HepG2 (cell line): ENCODE results near the gene PARD3. TPM values are rescaled to one million over a fixed set of nuclear protein-coding genes. Genes with fewer than 3 reads are reported as not detected.
A peak's percentile ranks its signal among the peaks of the same experiment; 100 is the strongest.

Experiments used
- AKAP8 ChIP-seq: sonication (generic); formaldehyde crosslinking; IDR thresholded peaks from 2 replicates; pipeline ENCODE4 v1.5.1; 2020; ENCODE audit warnings: mild to moderate bottlenecking, missing genetic modification reagents
- ATM ChIP-seq: fragments of 450-650 bp; IDR thresholded peaks from 2 replicates; pipeline ENCODE4 v1.7.1; 2017; ENCODE audit warnings: mild to moderate bottlenecking, borderline replicate concordance
- DPF2 ChIP-seq: sonication (generic); formaldehyde crosslinking; IDR thresholded peaks from 2 replicates; pipeline ENCODE4 v1.4.0; 2020; ENCODE audit warnings: mild to moderate bottlenecking, low read depth, missing genetic modification reagents, borderline replicate concordance
- GATAD2A ChIP-seq: IDR thresholded peaks from 2 replicates; pipeline ENCODE4 v1.6.1; 2016
- HOXA7 ChIP-seq: sonication (generic); formaldehyde crosslinking; IDR thresholded peaks from 2 replicates; pipeline ENCODE4 v1.8.1; 2022; ENCODE audit warnings: mild to moderate bottlenecking, missing genetic modification reagents, moderate library complexity
- IRF1 ChIP-seq: sonication (generic); formaldehyde crosslinking; IDR thresholded peaks from 2 replicates; pipeline ENCODE4 v1.4.0; 2020; ENCODE audit warnings: low read depth, mild to moderate bottlenecking, missing genetic modification reagents
- KDM3A ChIP-seq: IDR thresholded peaks from 2 replicates; pipeline ENCODE4 v1.6.1; 2018; ENCODE audit warnings: low read depth, missing compliant biosample characterization
- KDM5B ChIP-seq: sonication (generic); formaldehyde crosslinking; IDR thresholded peaks from 2 replicates; pipeline ENCODE4 v1.4.0; 2020; ENCODE audit warnings: missing genetic modification reagents, mild to moderate bottlenecking, borderline replicate concordance
- KLF16 ChIP-seq, 2 experiments: sonication (generic) in 1 of 2; formaldehyde crosslinking in 1 of 2; IDR thresholded peaks; 2 replicates each; pipeline versions ENCODE4 v1.6.1 to v1.8.0; 2016 to 2023; ENCODE audit warnings: missing genetic modification reagents in 2 of 2, missing compliant biosample characterization in 1 of 2
- MAF1 ChIP-seq: sonication (generic); formaldehyde crosslinking; IDR thresholded peaks from 2 replicates; pipeline ENCODE4 v1.5.0; 2020; ENCODE audit warnings: missing genetic modification reagents, borderline replicate concordance
- MTF1 ChIP-seq: sonication (generic); formaldehyde crosslinking; IDR thresholded peaks from 2 replicates; pipeline ENCODE4 v1.5.0; 2020; ENCODE audit warnings: missing genetic modification reagents
- NAIF1 ChIP-seq: sonication (generic); formaldehyde crosslinking; IDR thresholded peaks from 2 replicates; pipeline ENCODE4 v1.5.0; 2020; ENCODE audit warnings: mild to moderate bottlenecking, missing genetic modification reagents, borderline replicate concordance
- NFIC ChIP-seq: IDR thresholded peaks from 2 replicates; pipeline ENCODE4 v1.6.1; 2012; ENCODE audit warnings: mild to moderate bottlenecking, low read length, inconsistent platforms
- PHF21A ChIP-seq: sonication (generic); formaldehyde crosslinking; IDR thresholded peaks from 2 replicates; pipeline ENCODE4 v1.5.0; 2020; ENCODE audit warnings: mild to moderate bottlenecking, missing genetic modification reagents
- RFX5 ChIP-seq: IDR thresholded peaks from 2 replicates; pipeline ENCODE4 v1.6.1; 2011; ENCODE audit warnings: low read depth, low read length, improper control_type of control experiment
- SIN3A ChIP-seq: IDR thresholded peaks from 2 replicates; pipeline ENCODE4 v1.6.1; 2011; ENCODE audit warnings: low read depth, mild to moderate bottlenecking, control low read depth, low read length, borderline replicate concordance
- SMARCE1 ChIP-seq: fragments of 450-650 bp; IDR thresholded peaks from 2 replicates; pipeline ENCODE4 v1.6.1; 2017; ENCODE audit warnings: borderline replicate concordance
- SNAI1 ChIP-seq: sonication (generic); formaldehyde crosslinking; IDR thresholded peaks from 2 replicates; pipeline ENCODE4 v1.5.0; 2020; ENCODE audit warnings: mild to moderate bottlenecking, missing genetic modification reagents, borderline replicate concordance
- SOX13 ChIP-seq, 3 experiments: fragments of 450-650 bp in 1 of 3; sonication (generic) in 1 of 3; formaldehyde crosslinking in 1 of 3; IDR thresholded peaks in 2 of 3; conservative IDR thresholded peaks in 1 of 3; 2 replicates each; pipeline versions ENCODE4 v1.5.0 to v1.6.1; 2016 to 2020; ENCODE audit warnings: antibody characterized with exemption in 1 of 3, mild to moderate bottlenecking in 1 of 3, missing compliant biosample characterization in 1 of 3, missing genetic modification reagents in 1 of 3, moderate library complexity in 1 of 3
- SRSF4 ChIP-seq: fragments of 200-400 bp; formaldehyde crosslinking; IDR thresholded peaks from one replicate; pipeline ENCODE4 v1.6.1; 2018; ENCODE audit warnings: mild to moderate bottlenecking, low read depth, low read length, moderate library complexity; ENCODE audit not compliant: poor library complexity, severe bottlenecking
- TCF7 ChIP-seq: sonication (generic); IDR thresholded peaks from 2 replicates; pipeline ENCODE4 v1.6.1; 2016; ENCODE audit warnings: antibody characterized with exemption, low read depth
- ZFP1 ChIP-seq: IDR thresholded peaks from 2 replicates; pipeline ENCODE4 v1.6.1; 2016
- ZNF207 ChIP-seq: fragments of 450-650 bp; IDR thresholded peaks from 2 replicates; pipeline ENCODE4 v1.6.1; 2016; ENCODE audit warnings: antibody characterized with exemption, borderline replicate concordance
- ZNF296 ChIP-seq: sonication (generic); formaldehyde crosslinking; conservative IDR thresholded peaks from 2 replicates; pipeline ENCODE4 v1.5.0; 2020; ENCODE audit warnings: mild to moderate bottlenecking, missing genetic modification reagents
- ZNF451 ChIP-seq: sonication (generic); formaldehyde crosslinking; IDR thresholded peaks from 2 replicates; pipeline ENCODE4 v1.5.0; 2020; ENCODE audit warnings: mild to moderate bottlenecking, missing genetic modification reagents
- ZNF546 ChIP-seq: sonication (generic); formaldehyde crosslinking; conservative IDR thresholded peaks from 2 replicates; pipeline ENCODE4 v1.8.1; 2023; ENCODE audit warnings: mild to moderate bottlenecking, missing genetic modification reagents
- ZNF549 ChIP-seq: sonication (generic); formaldehyde crosslinking; IDR thresholded peaks from 2 replicates; pipeline ENCODE4 v1.5.0; 2020; ENCODE audit warnings: missing genetic modification reagents
- ZNF563 ChIP-seq: sonication (generic); formaldehyde crosslinking; IDR thresholded peaks from 2 replicates; pipeline ENCODE4 v1.8.0; 2022; ENCODE audit warnings: mild to moderate bottlenecking, moderate library complexity, missing genetic modification reagents
- ZNF616 ChIP-seq: sonication (generic); formaldehyde crosslinking; IDR thresholded peaks from 2 replicates; pipeline ENCODE4 v1.5.0; 2020; ENCODE audit warnings: low read depth, mild to moderate bottlenecking, missing genetic modification reagents
- ZNF704 ChIP-seq: sonication (generic); formaldehyde crosslinking; IDR thresholded peaks from 2 replicates; pipeline ENCODE4 v1.8.1; 2023; ENCODE audit warnings: mild to moderate bottlenecking, inconsistent platforms, moderate library complexity, missing genetic modification reagents, borderline replicate concordance
- ZNF790 ChIP-seq: sonication (generic); formaldehyde crosslinking; IDR thresholded peaks from 2 replicates; pipeline ENCODE4 v1.8.0; 2022; ENCODE audit warnings: missing genetic modification reagents, mild to moderate bottlenecking, borderline replicate concordance
- polyA plus RNA-seq, 8 experiments: library from polyadenylated mRNA; depleted of rRNA in 3 of 8; stranded (reverse) in 7 of 8; unstranded in 1 of 8; fragments of >200 nt; fragmentation: Illumina TruSeq in 4 of 8; extraction: Trizol in 4 of 8; gene quantifications; 2 replicates each; pipeline versions ENCODE4 v1.2.1 to v1.2.3, GENCODE V29; 2011 to 2016; ENCODE audit warnings: low read depth in 4 of 8, missing spikeins in 1 of 8, mixed read lengths in 1 of 8; ENCODE audit not compliant: insufficient read depth in 1 of 8
- total RNA-seq, 5 experiments: library from RNA; depleted of rRNA; stranded (reverse); fragments of >200 nt; fragmentation: Illumina TruSeq; extraction: Trizol; gene quantifications; 2 replicates each; pipeline ENCODE4 v1.2.3, GENCODE V29; 2016; ENCODE audit warnings: low read depth in 1 of 5
- TF ChIP-seq, protein P1 (sequence below): sonication (generic); formaldehyde crosslinking; IDR thresholded peaks from 2 replicates; pipeline ENCODE4 v1.5.0; 2020; ENCODE audit warnings: missing genetic modification reagents

PARD3 gene
- total and polyA plus RNA-seq, 2 of the 13 experiments (the other 11 are each of a cell fraction or from before 2014, with no cell fraction given) = 40.9 to 60.0 TPM

DNA sequence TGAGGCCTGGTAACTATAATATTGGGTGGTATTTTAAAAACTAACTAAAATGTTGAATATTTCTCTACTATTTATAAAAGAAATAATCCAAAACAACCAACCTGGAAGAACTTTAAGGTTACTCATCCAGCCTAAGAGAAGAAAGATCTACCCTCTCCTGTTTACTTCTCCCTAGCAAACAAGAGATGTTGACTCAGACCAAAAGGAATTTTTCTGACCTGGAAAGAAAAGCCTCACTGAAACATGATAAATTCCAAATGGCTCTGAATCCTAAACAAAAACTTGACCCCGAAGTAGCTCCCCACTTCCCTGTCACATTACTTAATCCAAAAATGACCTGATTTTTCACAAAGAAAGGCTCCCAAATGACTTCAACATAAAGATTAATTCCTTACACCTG lies 101.2 kb downstream of the PARD3 start (continued):
- TF ChIP-seq KDM5B (CRISPR knock-in tag) (no peak), ZNF207 (no peak), SNAI1 (no peak), AKAP8 (no peak), ZNF546 (CRISPR knock-in tag) (no peak), ZFP1 (CRISPR knock-in tag) (no peak), MAF1 (no peak), ZNF296 (no peak), ZNF616 (CRISPR knock-in tag) (no peak), SIN3A (no peak), ZNF451 (CRISPR knock-in tag) (no peak), NFIC (peak; percentile 64; the same call in 1 of the 2 replicates), KLF16 (CRISPR knock-in tag; IDR thresholded peaks at IDR 0.05) (no peak), DPF2 (CRISPR knock-in tag) (peak; percentile 41; the same call in 1 of the 2 replicates), ATM (no peak), IRF1 (CRISPR knock-in tag) (no peak), PHF21A (CRISPR knock-in tag) (no peak), ZNF563 (CRISPR knock-in tag) (no peak), HOXA7 (CRISPR knock-in tag) (no peak), MTF1 (CRISPR knock-in tag) (no peak), SRSF4 (no peak), SOX13 (IDR thresholded peaks at IDR 0.05) (no peak), SOX13 (CRISPR knock-in tag; conservative IDR thresholded peaks at IDR 0.05 in 1 of 2, IDR thresholded peaks at IDR 0.05 in 1 of 2) (peak in 1 of 2 experiments; percentile 59; a peak in 1 of 4 replicates), ZNF704 (CRISPR knock-in tag) (no peak), SMARCE1 (peak; percentile 30; the same call in 1 of the 2 replicates), ZNF549 (no peak), ZNF790 (no peak), NAIF1 (CRISPR knock-in tag) (no peak), KDM3A (CRISPR knock-in tag) (no peak), GATAD2A (CRISPR knock-in tag) (peak; percentile 81), TCF7 (no peak), RFX5 (no peak)
- TF ChIP-seq, protein P1, sequence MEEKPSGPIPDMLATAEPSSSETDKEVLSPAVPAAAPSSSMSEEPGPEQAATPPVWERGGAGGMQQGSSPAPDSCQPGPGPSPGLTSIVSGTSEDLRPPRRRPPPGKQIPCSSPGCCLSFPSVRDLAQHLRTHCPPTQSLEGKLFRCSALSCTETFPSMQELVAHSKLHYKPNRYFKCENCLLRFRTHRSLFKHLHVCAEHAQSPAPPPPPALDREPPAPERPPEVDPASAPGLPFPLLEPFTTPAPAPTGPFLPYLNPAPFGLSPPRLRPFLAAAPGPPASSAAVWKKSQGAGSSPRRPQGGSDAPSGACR (CRISPR knock-in tag) = no peak
